OCI-LY3 (cell line): ENCODE results near the gene BMPER.

Experiments used
- CTCF ChIP-seq: fragments of 200-600, 300-600 bp; sonication (generic); IDR thresholded peaks from 2 replicates; pipeline ENCODE4 v1.5.1; 2014; ENCODE audit warnings: antibody characterized with exemption, low read length, low read depth
- EZH2phosphoT487 ChIP-seq: fragments of 200-600 bp; shearing (Covaris generic); IDR thresholded peaks from 2 replicates; pipeline ENCODE4 v1.6.1; 2018; ENCODE audit warnings: antibody characterized with exemption, mixed run types, low read depth

- no peak for TF ChIP-seq CTCF
- TF ChIP-seq EZH2phosphoT487 = no peak
Observed at GRCh38 chr7:33940503-33940902, 35.2 kb downstream of the BMPER start.
